Hepatocyte (in vitro differentiated cells): Measurements from ENCODE around the gene JAML.

Experiments
- CTCF ChIP-seq: fragments of 200-600 bp; sonication (generic); IDR thresholded peaks from 2 replicates; pipeline ENCODE4 v1.5.1; 2016; ENCODE audit warnings: antibody characterized with exemption, mild to moderate bottlenecking; ENCODE audit not compliant: poor library complexity
- EZH2 ChIP-seq: fragments of 200-600 bp; sonication (generic); IDR thresholded peaks from 2 replicates; pipeline ENCODE4 v1.6.1; 2016; ENCODE audit warnings: antibody characterized with exemption, mild to moderate bottlenecking, borderline replicate concordance

- TF ChIP-seq CTCF (no peak), EZH2 (no peak)
Measured at GRCh38 chr11:118162846-118163245, 62.0 kb downstream of the JAML start.
